Activated CD4-positive, alpha-beta memory T cell treated with anti-CD3 and anti-CD28 coated beads, Interleukin-2, amount 10 ng/mL, durations not matched to agents 7 days and 5 days (primary cell): ENCODE results near the gene GYG2. TPM values are rescaled to one million over a fixed set of nuclear protein-coding genes. Genes with fewer than 3 reads are reported as not detected.
"Not testable (repeated sequence)": the region's sequence is repeated elsewhere in the genome, so short reads cannot be mapped to it uniquely, and the experiment has no call there.

ENCODE experiments used
- CTCF ChIA-PET: fragments of 350-600 bp; sonication (Branson Sonifier 250); formaldehyde crosslinking; loops from one replicate; lab custom pipeline; 2021; ENCODE audit warnings: antibody characterized with exemption, inconsistent platforms; lab: Charles Lee
- POLR2A ChIA-PET: fragments of 350-600 bp; sonication (Branson Sonifier 250); formaldehyde crosslinking; loops from one replicate; lab custom pipeline; 2021; ENCODE audit warnings: antibody characterized with exemption; lab: Charles Lee
- DNase-seq: peaks from one replicate; pipeline ENCODE4 v3.0.0-alpha.2; 2020
- H3K27ac Mint-ChIP-seq: one replicate; pipeline ENCODE4 v1.8.0; 2021; ENCODE audit warnings: mild to moderate bottlenecking, mixed read lengths
- H3K27me3 Mint-ChIP-seq: one replicate; pipeline ENCODE4 v1.8.0; 2021; ENCODE audit warnings: mixed read lengths
- H3K36me3 Mint-ChIP-seq: one replicate; pipeline ENCODE4 v1.8.0; 2021; ENCODE audit warnings: low read depth, mixed read lengths
- H3K4me1 Mint-ChIP-seq: one replicate; pipeline ENCODE4 v1.8.0; 2021; ENCODE audit warnings: mixed read lengths
- H3K4me3 Mint-ChIP-seq: one replicate; pipeline ENCODE4 v1.8.0; 2021; ENCODE audit warnings: mild to moderate bottlenecking, mixed read lengths
- H3K9me3 Mint-ChIP-seq: one replicate; pipeline ENCODE4 v1.8.0; 2021; ENCODE audit warnings: mixed read lengths
- total RNA-seq, 2 experiments: library from RNA; stranded (reverse); gene quantifications; one replicate each; pipeline ENCODE4 v1.2.3, GENCODE V29; 2021

GYG2 gene
- total RNA-seq, 2 experiments from 2014 or later = not detected

- no peaks in the 10 kb centered on the region for H3K27me3 Mint-ChIP-seq
- H3K4me3 Mint-ChIP-seq = no peak overlapping the region
- no peaks in the 10 kb centered on the region for H3K4me1 Mint-ChIP-seq
- no peak for DNase-seq
- POLR2A ChIA-PET = no interaction called here
- H3K27ac Mint-ChIP-seq = no peak overlapping the region
- no peaks in the 10 kb centered on the region for H3K36me3 Mint-ChIP-seq
- CTCF ChIA-PET = no interaction called here
- H3K9me3 Mint-ChIP-seq = peaks cover 3% of the 10 kb centered on the region
Observed at GRCh38 chrX:2908125-2908685, 79.5 kb downstream of the GYG2 start.

GRCh38 chrX:2910109-2910508, 81.4 kb downstream of the GYG2 start:
- no peaks in the 10 kb centered on the region for H3K27me3 Mint-ChIP-seq
- no peaks in the 10 kb centered on the region for H3K36me3 Mint-ChIP-seq
- H3K4me1 Mint-ChIP-seq = no peaks in the 10 kb centered on the region
- POLR2A ChIA-PET = no interaction called here
- no peak for DNase-seq
- peaks cover 3% of the 10 kb centered on the region for H3K9me3 Mint-ChIP-seq
- no peak overlapping the region for H3K27ac Mint-ChIP-seq
- no peak overlapping the region for H3K4me3 Mint-ChIP-seq
- CTCF ChIA-PET = no interaction called here

- no peaks in the 10 kb centered on the region for H3K27me3 Mint-ChIP-seq
Observed at GRCh38 chrX:2913118-2913517, 84.4 kb downstream of the GYG2 start.

GRCh38 chrX:2917767-2918166, 89.0 kb downstream of the GYG2 start:
- H3K27me3 Mint-ChIP-seq = no peaks in the 10 kb centered on the region
- CTCF ChIA-PET = no interaction called here

More at GRCh38 chrX:2913118-2913517, 84.4 kb downstream of the GYG2 start:
- POLR2A ChIA-PET = no interaction called here
- CTCF ChIA-PET = no interaction called here
- Mint-ChIP-seq H3K4me1 (no peaks in the 10 kb centered on the region), H3K36me3 (no peaks in the 10 kb centered on the region), H3K9me3 (no peaks in the 10 kb centered on the region), H3K4me3 (no peak overlapping the region), H3K27ac (no peak overlapping the region)
- DNase-seq = no peak

GRCh38 chrX:2921193-2921592, 92.5 kb downstream of the GYG2 start:
- Mint-ChIP-seq H3K27ac (no peak overlapping the region), H3K4me1 (no peaks in the 10 kb centered on the region), H3K36me3 (peaks cover 3% of the 10 kb centered on the region), H3K4me3 (no peak overlapping the region), H3K27me3 (no peaks in the 10 kb centered on the region), H3K9me3 (no peaks in the 10 kb centered on the region)
- POLR2A ChIA-PET = no interaction called here
- CTCF ChIA-PET = no interaction called here
- DNase-seq = no peak

More at GRCh38 chrX:2917767-2918166, 89.0 kb downstream of the GYG2 start:
- Mint-ChIP-seq H3K9me3 (no peaks in the 10 kb centered on the region), H3K4me3 (no peak overlapping the region), H3K27ac (no peak overlapping the region), H3K36me3 (peaks cover 3% of the 10 kb centered on the region), H3K4me1 (no peaks in the 10 kb centered on the region)
- DNase-seq = no peak
- POLR2A ChIA-PET = no interaction called here

- Mint-ChIP-seq H3K36me3 (peaks cover 3% of the 10 kb centered on the region), H3K4me3 (no peak overlapping the region), H3K4me1 (no peaks in the 10 kb centered on the region), H3K27me3 (no peaks in the 10 kb centered on the region), H3K27ac (no peak overlapping the region), H3K9me3 (no peaks in the 10 kb centered on the region)
- no peak for DNase-seq
- ChIA-PET POLR2A (no interaction called here), CTCF (no interaction called here)
Observed at GRCh38 chrX:2921750-2922149, 93.0 kb downstream of the GYG2 start.

- no peaks in the 10 kb centered on the region for H3K27me3 Mint-ChIP-seq
- no peak overlapping the region for H3K27ac Mint-ChIP-seq
- H3K36me3 Mint-ChIP-seq = peaks cover 3% of the 10 kb centered on the region
- no peak overlapping the region for H3K4me3 Mint-ChIP-seq
- ChIA-PET POLR2A (no interaction called here), CTCF (no interaction called here)
- no peak for DNase-seq
- H3K9me3 Mint-ChIP-seq = no peaks in the 10 kb centered on the region
- H3K4me1 Mint-ChIP-seq = peaks cover 2% of the 10 kb centered on the region
Observed at GRCh38 chrX:2924151-2924550, 95.4 kb downstream of the GYG2 start.

- H3K4me3 Mint-ChIP-seq, POLR2A ChIA-PET, DNase-seq, H3K36me3 Mint-ChIP-seq, CTCF ChIA-PET, H3K27ac Mint-ChIP-seq, H3K9me3 Mint-ChIP-seq, H3K4me1 Mint-ChIP-seq, H3K27me3 Mint-ChIP-seq: not testable (repeated sequence)
Observed at GRCh38 chrX:2926255-2926654, 97.5 kb downstream of the GYG2 start.

- Mint-ChIP-seq H3K27ac (no peak overlapping the region), H3K9me3 (peaks cover 2% of the 10 kb centered on the region), H3K36me3 (peaks cover 2% of the 10 kb centered on the region), H3K27me3 (no peaks in the 10 kb centered on the region), H3K4me1 (peaks cover 6% of the 10 kb centered on the region), H3K4me3 (no peak overlapping the region)
- ChIA-PET CTCF (no interaction called here), POLR2A (no interaction called here)
- no peak for DNase-seq
Observed at GRCh38 chrX:2926664-2927275, 98.0 kb downstream of the GYG2 start.

- peaks cover 6% of the 10 kb centered on the region for H3K4me1 Mint-ChIP-seq
- peaks cover 2% of the 10 kb centered on the region for H3K9me3 Mint-ChIP-seq
- no peak for DNase-seq
- ChIA-PET POLR2A (no interaction called here), CTCF (no interaction called here)
- peak overlapping the region; percentile 46 for H3K4me3 Mint-ChIP-seq
- H3K36me3 Mint-ChIP-seq = peaks cover 2% of the 10 kb centered on the region
- no peak overlapping the region for H3K27ac Mint-ChIP-seq
- H3K27me3 Mint-ChIP-seq = no peaks in the 10 kb centered on the region
Observed at GRCh38 chrX:2928191-2928582, 99.5 kb downstream of the GYG2 start.

- H3K36me3 Mint-ChIP-seq = peaks cover 2% of the 10 kb centered on the region
- H3K9me3 Mint-ChIP-seq = peaks cover 2% of the 10 kb centered on the region
- CTCF ChIA-PET = no interaction called here
- no peaks in the 10 kb centered on the region for H3K27me3 Mint-ChIP-seq
- peak; percentile 62 for DNase-seq
- peaks cover 6% of the 10 kb centered on the region for H3K4me1 Mint-ChIP-seq
- peak within 1 kb of the TSS; percentile 71 for H3K27ac Mint-ChIP-seq
- H3K4me3 Mint-ChIP-seq = peak within 1 kb of the TSS; percentile 77
- POLR2A ChIA-PET = no interaction called here
Observed at GRCh38 chrX:2928583-2929434, 100.1 kb downstream of the GYG2 start, which contains the start of gene ARSD. TSS of gene ARSD (minus strand) at chrX:2929339. CDS start at chrX:2929275, 64 bp downstream.

GRCh38 chrX:2931155-2931554, 102.4 kb downstream of the GYG2 start:
- ChIA-PET POLR2A (no interaction called here), CTCF (no interaction called here)
- H3K27ac Mint-ChIP-seq = no peak overlapping the region
- no peak for DNase-seq
- H3K27me3 Mint-ChIP-seq = no peaks in the 10 kb centered on the region
- H3K4me1 Mint-ChIP-seq = peaks cover 6% of the 10 kb centered on the region
- H3K36me3 Mint-ChIP-seq = peaks cover 2% of the 10 kb centered on the region
- H3K9me3 Mint-ChIP-seq = peaks cover 2% of the 10 kb centered on the region
- H3K4me3 Mint-ChIP-seq = no peak overlapping the region

GRCh38 chrX:2931612-2932011, 102.9 kb downstream of the GYG2 start:
- Mint-ChIP-seq H3K4me1 (peaks cover 6% of the 10 kb centered on the region), H3K27me3 (no peaks in the 10 kb centered on the region), H3K4me3 (no peak overlapping the region), H3K36me3 (peaks cover 2% of the 10 kb centered on the region), H3K9me3 (peaks cover 2% of the 10 kb centered on the region), H3K27ac (no peak overlapping the region)
- ChIA-PET CTCF (no interaction called here), POLR2A (no interaction called here)
- DNase-seq = no peak
